WTC11 (cell line): ENCODE data around the gene NUMA1.

Experiments
- CREM ChIP-seq: sonication (generic); formaldehyde crosslinking; IDR thresholded peaks from 2 replicates; pipeline ENCODE4 v1.8.1; 2022; ENCODE audit warnings: mild to moderate bottlenecking, missing genetic modification reagents, moderate library complexity
- CTCF ChIP-seq: fragments of 200-600 bp; IDR thresholded peaks from 2 replicates; pipeline ENCODE4 v1.8.0; 2022; ENCODE audit warnings: antibody characterized with exemption
- NR1H2 ChIP-seq: sonication (generic); formaldehyde crosslinking; IDR thresholded peaks from 2 replicates; pipeline ENCODE4 v1.9.0; 2021; ENCODE audit warnings: mild to moderate bottlenecking, moderate library complexity, missing genetic modification reagents
- TF ChIP-seq, protein P1 (sequence below): sonication (generic); formaldehyde crosslinking; IDR thresholded peaks from 2 replicates; pipeline ENCODE4 v1.8.1; 2022; ENCODE audit warnings: mild to moderate bottlenecking, moderate library complexity, missing genetic modification reagents

DNA sequence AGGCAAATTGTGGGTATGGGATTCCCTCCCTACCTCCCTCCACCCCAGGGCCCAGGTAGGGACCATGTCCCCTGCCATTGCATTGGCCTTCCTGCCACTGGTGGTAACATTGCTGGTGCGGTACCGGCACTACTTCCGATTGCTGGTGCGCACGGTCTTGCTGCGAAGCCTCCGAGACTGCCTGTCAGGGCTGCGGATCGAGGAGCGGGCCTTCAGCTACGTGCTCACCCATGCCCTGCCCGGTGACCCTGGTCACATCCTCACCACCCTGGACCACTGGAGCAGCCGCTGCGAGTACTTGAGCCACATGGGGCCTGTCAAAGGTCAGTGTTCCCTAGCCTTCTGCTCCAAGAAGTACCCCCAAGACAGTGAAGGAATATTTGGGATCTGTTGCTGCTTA, 25.5 kb upstream of the NUMA1 start, which contains the start of gene TOMT:
- no peak for TF ChIP-seq CTCF
- TF ChIP-seq, protein P1, sequence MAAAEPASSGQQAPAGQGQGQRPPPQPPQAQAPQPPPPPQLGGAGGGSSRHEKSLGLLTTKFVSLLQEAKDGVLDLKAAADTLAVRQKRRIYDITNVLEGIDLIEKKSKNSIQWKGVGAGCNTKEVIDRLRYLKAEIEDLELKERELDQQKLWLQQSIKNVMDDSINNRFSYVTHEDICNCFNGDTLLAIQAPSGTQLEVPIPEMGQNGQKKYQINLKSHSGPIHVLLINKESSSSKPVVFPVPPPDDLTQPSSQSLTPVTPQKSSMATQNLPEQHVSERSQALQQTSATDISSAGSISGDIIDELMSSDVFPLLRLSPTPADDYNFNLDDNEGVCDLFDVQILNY (CRISPR knock-in tag), result no peak
- TF ChIP-seq CREM (CRISPR knock-in tag), result no peak
- TF ChIP-seq NR1H2, result no peak
